GM18867 (cell line): ENCODE results near the gene ACO2.

Source experiments
- ATAC-seq: cut with Tn5 transposase; IDR thresholded peaks from one replicate; pipeline ENCODE4 v1.9.1; 2021; ENCODE audit warnings: mild to moderate bottlenecking, moderate library complexity; ENCODE audit not compliant: unreplicated experiment

Gene ACO2

GRCh38 chr22:41518048-41518347, 49.1 kb downstream of the ACO2 start:
- no peak for ATAC-seq

GRCh38 chr22:41521126-41521525, 52.2 kb downstream of the ACO2 start:
- ATAC-seq, result no peak

GRCh38 chr22:41522813-41523212, 53.9 kb downstream of the ACO2 start:
- ATAC-seq, result no peak

GRCh38 chr22:41523464-41524221, 54.7 kb downstream of the ACO2 start:
- ATAC-seq, result no peak

- no peak for ATAC-seq
Observed at GRCh38 chr22:41524251-41524661, 55.3 kb downstream of the ACO2 start.

- no peak for ATAC-seq
Observed at GRCh38 chr22:41524809-41525449, 56.0 kb downstream of the ACO2 start.

- no peak for ATAC-seq
Observed at GRCh38 chr22:41525450-41526225, 56.7 kb downstream of the ACO2 start.

- no peak for ATAC-seq
Observed at GRCh38 chr22:41526226-41526829, 57.4 kb downstream of the ACO2 start.

- no peak for ATAC-seq
Observed at GRCh38 chr22:41526830-41527799, 58.2 kb downstream of the ACO2 start.

- ATAC-seq, result no peak
Observed at GRCh38 chr22:41528132-41528766, 59.3 kb downstream of the ACO2 start.

- no peak for ATAC-seq
Observed at GRCh38 chr22:41528938-41529561, 60.1 kb downstream of the ACO2 start.

- no peak for ATAC-seq
Observed at GRCh38 chr22:41530890-41531714, 62.2 kb downstream of the ACO2 start.

- ATAC-seq, result no peak
Observed at GRCh38 chr22:41531715-41532477, 63.0 kb downstream of the ACO2 start.

GRCh38 chr22:41532908-41533825, 64.2 kb downstream of the ACO2 start:
- no peak for ATAC-seq

- ATAC-seq, result no peak
Observed at GRCh38 chr22:41534219-41534618, 65.3 kb downstream of the ACO2 start.

GRCh38 chr22:41535244-41535643, 66.3 kb downstream of the ACO2 start:
- no peak for ATAC-seq

GRCh38 chr22:41537203-41537602, 68.3 kb downstream of the ACO2 start:
- ATAC-seq, result no peak
